HepG2 (cell line): ENCODE results near the gene CNTF. TPM values are rescaled to one million over a fixed set of nuclear protein-coding genes. Genes with fewer than 3 reads are reported as not detected.

ENCODE experiments used
- ADNP ChIP-seq: sonication (generic); formaldehyde crosslinking; IDR thresholded peaks from 2 replicates; pipeline ENCODE4 v1.4.0; 2020; ENCODE audit warnings: missing genetic modification reagents
- CBX5 ChIP-seq: sonication (generic); formaldehyde crosslinking; IDR thresholded peaks from 2 replicates; pipeline ENCODE4 v1.4.0; 2020; ENCODE audit warnings: missing genetic modification reagents, borderline replicate concordance
- GLI4 ChIP-seq: sonication (generic); formaldehyde crosslinking; IDR thresholded peaks from 2 replicates; pipeline ENCODE4 v1.5.1; 2020; ENCODE audit warnings: missing genetic modification reagents, mild to moderate bottlenecking, moderate library complexity, borderline replicate concordance
- IRX3 ChIP-seq: sonication (generic); formaldehyde crosslinking; IDR thresholded peaks from 2 replicates; pipeline ENCODE4 v1.8.1; 2023; ENCODE audit warnings: mild to moderate bottlenecking, low read depth, missing genetic modification reagents, borderline replicate concordance
- ISX ChIP-seq: sonication (generic); formaldehyde crosslinking; conservative IDR thresholded peaks from 2 replicates; pipeline ENCODE4 v1.5.0; 2020; ENCODE audit warnings: missing genetic modification reagents
- SRSF1 ChIP-seq: fragments of 200-400 bp; formaldehyde crosslinking; optimal IDR thresholded peaks from 2 replicates; pipeline ENCODE3; 2017; ENCODE audit warnings: mild to moderate bottlenecking, low read depth, low read length, moderate library complexity
- TSC22D2 ChIP-seq: sonication (generic); formaldehyde crosslinking; IDR thresholded peaks from 2 replicates; pipeline ENCODE4 v1.5.1; 2020; ENCODE audit warnings: missing genetic modification reagents, mild to moderate bottlenecking, borderline replicate concordance
- ZNF281 ChIP-seq: sonication (generic); formaldehyde crosslinking; IDR thresholded peaks from 2 replicates; pipeline ENCODE4 v1.4.0; 2020; ENCODE audit warnings: missing genetic modification reagents, borderline replicate concordance
- ZNF484 ChIP-seq: sonication (generic); formaldehyde crosslinking; IDR thresholded peaks from 2 replicates; pipeline ENCODE4 v1.5.1; 2020; ENCODE audit warnings: mild to moderate bottlenecking, low read depth, missing genetic modification reagents, borderline replicate concordance
- ZNF644 ChIP-seq: IDR thresholded peaks from 2 replicates; pipeline ENCODE4 v1.6.1; 2016; ENCODE audit warnings: low read depth
- ZNF660 ChIP-seq: sonication (generic); formaldehyde crosslinking; IDR thresholded peaks from 2 replicates; pipeline ENCODE4 v1.5.1; 2020; ENCODE audit warnings: mild to moderate bottlenecking, low read depth, missing genetic modification reagents, borderline replicate concordance
- polyA plus RNA-seq, 8 experiments: library from polyadenylated mRNA; depleted of rRNA in 3 of 8; stranded (reverse) in 7 of 8; unstranded in 1 of 8; fragments of >200 nt; fragmentation: Illumina TruSeq in 4 of 8; extraction: Trizol in 4 of 8; gene quantifications; 2 replicates each; pipeline versions ENCODE4 v1.2.1 to v1.2.3, GENCODE V29; 2011 to 2016; ENCODE audit warnings: low read depth in 4 of 8, missing spikeins in 1 of 8, mixed read lengths in 1 of 8; ENCODE audit not compliant: insufficient read depth in 1 of 8
- total RNA-seq, 5 experiments: library from RNA; depleted of rRNA; stranded (reverse); fragments of >200 nt; fragmentation: Illumina TruSeq; extraction: Trizol; gene quantifications; 2 replicates each; pipeline ENCODE4 v1.2.3, GENCODE V29; 2016; ENCODE audit warnings: low read depth in 1 of 5
- TF ChIP-seq, protein P1 (sequence below), 2 experiments: fragments of 450-650 bp in 1 of 2; sonication (generic) in 1 of 2; formaldehyde crosslinking in 1 of 2; IDR thresholded peaks; 2 replicates each; pipeline versions ENCODE4 v1.6.1 to v1.8.0; 2016 to 2022; ENCODE audit warnings: antibody characterized with exemption in 1 of 2, mild to moderate bottlenecking in 1 of 2, missing genetic modification reagents in 1 of 2
- TF ChIP-seq, protein P2 (sequence below): sonication (generic); formaldehyde crosslinking; IDR thresholded peaks from 2 replicates; pipeline ENCODE4 v1.9.0; 2021; ENCODE audit warnings: missing genetic modification reagents, mild to moderate bottlenecking, borderline replicate concordance

CNTF gene
- total and polyA plus RNA-seq, 2 of the 13 experiments (the other 11 are each of a cell fraction or from before 2014, with no cell fraction given), result 0.51 to 2.3 TPM

- TF ChIP-seq TSC22D2 (peak; percentile 61; the same call in 1 of the 2 replicates), SRSF1 (peak; percentile 48), ZNF484 (CRISPR knock-in tag) (no peak), CBX5 (peak; percentile 70; the same call in 1 of the 2 replicates), IRX3 (CRISPR knock-in tag) (0 out of 2 replicates have a peak, but pooled peaks have one; percentile 64), ZNF644 (CRISPR knock-in tag) (no peak), GLI4 (CRISPR knock-in tag) (peak; percentile 25; the same call in 1 of the 2 replicates), ISX (CRISPR knock-in tag) (no peak), ZNF281 (peak; percentile 51; the same call in 1 of the 2 replicates), ADNP (no peak), ZNF660 (CRISPR knock-in tag) (no peak)
- TF ChIP-seq, protein P1, sequence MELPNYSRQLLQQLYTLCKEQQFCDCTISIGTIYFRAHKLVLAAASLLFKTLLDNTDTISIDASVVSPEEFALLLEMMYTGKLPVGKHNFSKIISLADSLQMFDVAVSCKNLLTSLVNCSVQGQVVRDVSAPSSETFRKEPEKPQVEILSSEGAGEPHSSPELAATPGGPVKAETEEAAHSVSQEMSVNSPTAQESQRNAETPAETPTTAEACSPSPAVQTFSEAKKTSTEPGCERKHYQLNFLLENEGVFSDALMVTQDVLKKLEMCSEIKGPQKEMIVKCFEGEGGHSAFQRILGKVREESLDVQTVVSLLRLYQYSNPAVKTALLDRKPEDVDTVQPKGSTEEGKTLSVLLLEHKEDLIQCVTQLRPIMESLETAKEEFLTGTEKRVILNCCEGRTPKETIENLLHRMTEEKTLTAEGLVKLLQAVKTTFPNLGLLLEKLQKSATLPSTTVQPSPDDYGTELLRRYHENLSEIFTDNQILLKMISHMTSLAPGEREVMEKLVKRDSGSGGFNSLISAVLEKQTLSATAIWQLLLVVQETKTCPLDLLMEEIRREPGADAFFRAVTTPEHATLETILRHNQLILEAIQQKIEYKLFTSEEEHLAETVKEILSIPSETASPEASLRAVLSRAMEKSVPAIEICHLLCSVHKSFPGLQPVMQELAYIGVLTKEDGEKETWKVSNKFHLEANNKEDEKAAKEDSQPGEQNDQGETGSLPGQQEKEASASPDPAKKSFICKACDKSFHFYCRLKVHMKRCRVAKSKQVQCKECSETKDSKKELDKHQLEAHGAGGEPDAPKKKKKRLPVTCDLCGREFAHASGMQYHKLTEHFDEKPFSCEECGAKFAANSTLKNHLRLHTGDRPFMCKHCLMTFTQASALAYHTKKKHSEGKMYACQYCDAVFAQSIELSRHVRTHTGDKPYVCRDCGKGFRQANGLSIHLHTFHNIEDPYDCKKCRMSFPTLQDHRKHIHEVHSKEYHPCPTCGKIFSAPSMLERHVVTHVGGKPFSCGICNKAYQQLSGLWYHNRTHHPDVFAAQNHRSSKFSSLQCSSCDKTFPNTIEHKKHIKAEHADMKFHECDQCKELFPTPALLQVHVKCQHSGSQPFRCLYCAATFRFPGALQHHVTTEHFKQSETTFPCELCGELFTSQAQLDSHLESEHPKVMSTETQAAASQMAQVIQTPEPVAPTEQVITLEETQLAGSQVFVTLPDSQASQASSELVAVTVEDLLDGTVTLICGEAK (IDR thresholded peaks at IDR 0.05), result no peak
- TF ChIP-seq, protein P1 (CRISPR knock-in tag; IDR thresholded peaks at IDR 0.05), result 0 out of 2 replicates have a peak, but pooled peaks have one; percentile 59
- TF ChIP-seq, protein P2, sequence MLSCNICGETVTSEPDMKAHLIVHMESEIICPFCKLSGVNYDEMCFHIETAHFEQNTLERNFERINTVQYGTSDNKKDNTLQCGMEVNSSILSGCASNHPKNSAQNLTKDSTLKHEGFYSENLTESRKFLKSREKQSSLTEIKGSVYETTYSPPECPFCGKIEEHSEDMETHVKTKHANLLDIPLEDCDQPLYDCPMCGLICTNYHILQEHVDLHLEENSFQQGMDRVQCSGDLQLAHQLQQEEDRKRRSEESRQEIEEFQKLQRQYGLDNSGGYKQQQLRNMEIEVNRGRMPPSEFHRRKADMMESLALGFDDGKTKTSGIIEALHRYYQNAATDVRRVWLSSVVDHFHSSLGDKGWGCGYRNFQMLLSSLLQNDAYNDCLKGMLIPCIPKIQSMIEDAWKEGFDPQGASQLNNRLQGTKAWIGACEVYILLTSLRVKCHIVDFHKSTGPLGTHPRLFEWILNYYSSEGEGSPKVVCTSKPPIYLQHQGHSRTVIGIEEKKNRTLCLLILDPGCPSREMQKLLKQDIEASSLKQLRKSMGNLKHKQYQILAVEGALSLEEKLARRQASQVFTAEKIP (CRISPR knock-in tag), result no peak
Measured at GRCh38 chr11:58579192-58580129, 43.0 kb upstream of the CNTF start (continued).
